ENCODE measurements around the gene RAD23B. TPM values are rescaled to one million over a fixed set of nuclear protein-coding genes. Genes with fewer than 3 reads are reported as not detected.
A peak's percentile ranks its signal among the peaks of the same experiment; 100 is the strongest.
"Not testable (repeated sequence)": the region's sequence is repeated elsewhere in the genome, so short reads cannot be mapped to it uniquely, and the experiment has no call there.

Gene RAD23B
- total RNA-seq, 1 experiment from 2014 or later = 122 TPM

GRCh38 chr9:107292821-107293542 is 9.9 kb downstream of the RAD23B start:
- no peak for DNase-seq (ENCODE audit: low read depth)

- DNase-seq (ENCODE audit: low read depth) = no peak
Measured at GRCh38 chr9:107293543-107294085, 10.5 kb downstream of the RAD23B start.

DNA sequence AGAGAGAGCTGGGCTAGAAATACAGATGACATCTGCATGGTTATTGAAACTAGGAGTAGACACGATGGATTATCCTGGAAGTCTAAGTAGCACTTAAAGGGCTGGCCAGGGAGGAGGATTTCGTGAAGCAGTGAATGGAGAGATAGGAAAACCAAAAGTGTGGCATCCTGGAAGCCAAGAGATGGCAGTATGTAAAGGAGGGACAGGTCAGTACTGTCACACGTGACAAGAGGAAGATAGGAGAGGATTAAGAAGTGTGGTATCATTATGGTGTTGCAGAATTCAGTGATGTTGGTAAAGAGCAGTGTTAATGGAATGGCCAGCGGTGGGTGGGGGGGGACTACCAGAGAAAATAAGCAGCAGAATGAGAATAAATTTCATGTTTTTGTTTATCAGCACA is 11.7 kb downstream of the RAD23B start:
- DNase-seq (ENCODE audit: low read depth) = no peak

GRCh38 chr9:107295995-107296394 is 12.9 kb downstream of the RAD23B start:
- DNase-seq (ENCODE audit: low read depth) = no peak

DNA sequence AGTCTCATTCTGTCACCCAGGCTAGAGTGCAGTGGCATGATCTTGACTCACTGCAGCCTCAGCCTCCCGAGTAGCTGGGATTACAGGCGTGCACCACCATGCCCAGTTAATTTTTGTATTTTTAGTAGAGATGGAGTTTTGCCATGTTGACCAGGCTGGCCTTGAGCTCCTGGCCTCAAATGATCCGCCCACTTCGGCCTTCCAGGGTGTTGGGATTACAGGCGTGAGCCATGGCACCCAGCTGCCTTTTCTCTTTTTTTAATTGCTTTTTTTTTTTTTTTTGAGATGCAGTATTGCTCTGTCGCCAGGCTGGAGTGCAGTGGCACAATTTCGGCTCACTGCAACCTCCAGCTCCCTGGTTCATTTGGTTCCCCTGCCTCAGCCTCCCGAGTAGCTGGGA is 13.5 kb downstream of the RAD23B start:
- DNase-seq (ENCODE audit: low read depth) = not testable (repeated sequence)

DNA sequence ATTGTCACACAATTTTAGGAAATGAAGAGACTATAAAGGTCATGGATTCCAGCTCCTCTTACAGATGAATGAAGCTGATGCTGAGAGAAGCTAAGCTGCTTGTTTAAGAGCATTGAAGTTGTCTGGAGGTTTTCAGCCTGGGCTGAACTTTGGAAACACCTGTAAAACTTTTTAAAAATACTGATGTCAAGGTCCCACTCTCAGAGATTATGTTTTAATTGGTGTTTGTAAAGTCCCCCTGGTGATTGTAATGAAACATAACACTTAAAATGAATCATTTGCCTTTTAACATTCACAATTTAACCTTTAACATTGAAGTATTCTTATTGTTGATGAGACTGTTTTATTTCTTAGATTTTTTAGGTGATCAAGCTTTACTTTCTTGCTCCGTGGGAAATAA is 16.4 kb downstream of the RAD23B start:
- DNase-seq (ENCODE audit: low read depth) = no peak

DNA sequence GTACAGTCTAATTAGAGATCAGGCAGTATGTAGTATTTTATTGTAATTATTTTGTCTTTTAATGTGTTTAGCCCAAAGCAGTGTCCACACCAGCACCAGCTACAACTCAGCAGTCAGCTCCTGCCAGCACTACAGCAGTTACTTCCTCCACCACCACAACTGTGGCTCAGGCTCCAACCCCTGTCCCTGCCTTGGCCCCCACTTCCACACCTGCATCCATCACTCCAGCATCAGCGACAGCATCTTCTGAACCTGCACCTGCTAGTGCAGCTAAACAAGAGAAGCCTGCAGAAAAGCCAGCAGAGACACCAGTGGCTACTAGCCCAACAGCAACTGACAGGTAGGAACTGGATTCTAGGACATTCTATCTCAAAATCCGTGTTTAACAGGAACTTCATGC is 23.2 kb downstream of the RAD23B start:
- no peak for DNase-seq (ENCODE audit: low read depth)

DNA sequence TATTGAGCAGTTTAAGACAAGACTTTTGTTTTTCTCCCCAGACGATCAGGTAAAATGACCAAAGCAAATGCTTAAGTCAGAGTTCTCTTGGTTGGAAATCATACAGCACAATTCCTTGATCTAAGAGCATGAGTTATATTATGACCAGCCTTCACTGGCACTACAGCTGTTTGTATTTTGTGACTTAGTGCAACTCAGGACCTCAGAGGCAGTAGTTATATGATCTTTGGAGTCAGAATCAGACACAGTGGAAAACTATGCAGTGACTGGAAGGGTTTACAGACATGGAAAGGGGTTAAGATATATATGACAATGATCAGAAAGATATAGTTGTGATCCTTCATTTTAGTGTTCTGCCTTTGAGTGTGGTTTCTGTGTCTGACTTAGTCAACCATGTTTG is 24.3 kb downstream of the RAD23B start:
- peak; percentile 11 for DNase-seq (ENCODE audit: low read depth)

DNA sequence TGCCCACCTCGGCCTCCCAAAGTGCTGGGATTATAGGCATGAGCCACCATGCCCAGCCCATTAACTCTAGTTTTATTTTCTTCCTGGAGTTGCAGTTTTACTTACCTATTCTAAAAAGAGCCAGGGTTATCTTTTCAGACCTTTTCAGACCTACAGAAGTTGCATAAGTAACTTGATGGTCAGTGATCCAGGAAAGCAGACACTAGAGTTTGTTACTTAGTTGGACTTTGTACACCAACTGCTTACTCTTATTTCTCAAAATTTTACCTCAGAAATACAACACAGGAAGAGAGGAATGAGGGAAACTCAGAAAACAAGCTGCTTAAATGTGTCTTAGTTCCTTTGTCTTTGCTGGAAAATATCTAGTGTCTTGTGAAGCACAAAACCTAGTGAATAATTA is 25.4 kb downstream of the RAD23B start:
- DNase-seq (ENCODE audit: low read depth) = no peak

GRCh38 chr9:107309271-107309670 is 26.2 kb downstream of the RAD23B start:
- DNase-seq (ENCODE audit: low read depth) = no peak

- peak; percentile 32 for DNase-seq (ENCODE audit: low read depth)
Measured at GRCh38 chr9:107312376-107313050, 29.4 kb downstream of the RAD23B start.

GRCh38 chr9:107313555-107314096 is 30.5 kb downstream of the RAD23B start:
- no peak for DNase-seq (ENCODE audit: low read depth)

- DNase-seq (ENCODE audit: low read depth) = no peak
Measured at GRCh38 chr9:107314763-107315162, 31.7 kb downstream of the RAD23B start.

DNA sequence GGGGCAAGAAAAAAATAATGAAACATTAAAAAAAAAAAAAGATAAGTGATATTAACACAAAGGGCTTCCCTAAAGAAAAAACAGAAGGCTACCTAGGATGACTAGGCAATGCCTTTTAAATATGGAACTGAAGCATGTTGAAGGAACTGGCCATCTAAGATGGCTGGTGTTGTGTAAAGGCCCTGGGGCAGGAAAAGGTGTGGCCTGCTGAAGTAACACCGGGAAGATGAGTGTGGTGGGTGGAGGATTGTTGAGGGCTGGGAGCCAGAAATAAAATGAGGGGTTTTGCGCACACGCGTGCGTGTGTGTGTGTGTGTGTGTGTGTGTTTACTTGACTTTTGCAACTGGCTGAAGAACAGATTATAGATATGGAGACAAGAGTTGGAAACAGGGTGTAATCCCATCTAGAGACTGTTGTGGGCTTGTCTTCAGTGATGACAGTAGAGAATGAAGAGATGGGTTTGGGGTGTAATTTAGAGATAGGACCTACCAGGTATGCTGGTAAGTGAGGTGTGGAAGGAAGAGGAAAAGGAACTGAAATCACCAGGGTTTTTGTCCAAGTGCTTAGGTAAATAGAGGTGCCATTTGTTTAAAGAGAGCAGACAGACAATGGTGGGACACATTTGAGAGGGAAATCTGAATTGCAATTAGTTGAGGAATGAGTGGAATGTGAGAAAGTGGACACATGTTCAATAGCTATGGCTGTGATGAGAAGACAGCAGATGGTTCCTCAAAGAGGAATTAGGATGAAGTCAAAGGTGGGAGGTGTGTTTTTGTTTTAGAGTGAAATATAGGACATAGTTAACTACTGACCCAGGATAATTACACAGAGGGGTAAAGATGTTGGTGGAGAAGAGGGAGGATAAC is 33.9 kb downstream of the RAD23B start:
- peak; percentile 14 for DNase-seq (ENCODE audit: low read depth)

DNA sequence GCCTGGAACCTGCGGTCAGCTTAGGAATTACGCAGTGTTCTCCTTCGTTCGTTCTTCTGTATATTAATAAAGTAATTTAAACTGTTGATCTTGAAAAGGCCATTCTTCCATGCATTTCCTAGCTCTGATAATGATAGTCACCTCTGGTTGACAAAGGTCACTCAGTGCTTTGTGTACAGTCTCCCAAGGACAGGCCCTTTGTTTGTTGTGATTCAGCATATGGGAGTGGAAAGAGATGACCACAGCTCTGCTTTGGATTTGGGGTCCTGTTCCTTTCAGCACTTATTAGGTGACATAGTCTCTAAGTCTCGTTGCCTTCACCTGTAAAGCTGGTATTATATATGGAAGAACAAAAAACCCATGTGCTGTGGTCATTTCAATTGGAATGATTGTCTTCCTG is 39.6 kb downstream of the RAD23B start:
- DNase-seq (ENCODE audit: low read depth) = no peak

DNA sequence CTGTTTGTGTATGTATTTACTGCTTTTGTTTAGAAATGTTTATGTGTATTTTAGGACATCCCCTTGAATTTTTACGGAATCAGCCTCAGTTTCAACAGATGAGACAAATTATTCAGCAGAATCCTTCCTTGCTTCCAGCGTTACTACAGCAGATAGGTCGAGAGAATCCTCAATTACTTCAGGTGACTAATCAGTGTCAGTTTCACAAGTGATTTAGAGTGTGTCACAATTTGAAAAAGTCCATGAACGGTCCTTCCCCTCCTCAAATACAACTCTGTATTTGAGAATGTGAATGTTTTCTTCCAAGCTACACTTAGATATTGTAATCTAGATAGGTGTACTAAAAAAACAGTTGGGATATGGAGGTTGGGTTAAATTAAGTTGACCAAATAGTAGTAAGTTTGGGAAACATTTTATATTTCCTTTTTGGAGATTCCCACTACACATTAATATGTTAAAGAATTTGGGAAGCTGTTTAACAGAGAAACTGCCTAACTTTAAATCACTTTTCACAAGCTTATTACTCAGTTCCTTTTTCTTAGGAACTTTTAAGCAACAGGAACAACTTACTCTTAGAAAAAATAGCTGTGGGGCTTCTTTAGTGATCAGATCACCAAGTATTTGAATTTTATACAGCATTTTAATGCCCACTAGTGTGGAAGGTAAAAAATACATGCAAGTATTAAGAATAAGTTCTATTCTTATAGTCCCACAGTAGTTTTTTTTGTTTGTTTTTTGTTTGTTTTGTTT is 40.9 kb downstream of the RAD23B start:
- no peak for DNase-seq (ENCODE audit: low read depth)

DNA sequence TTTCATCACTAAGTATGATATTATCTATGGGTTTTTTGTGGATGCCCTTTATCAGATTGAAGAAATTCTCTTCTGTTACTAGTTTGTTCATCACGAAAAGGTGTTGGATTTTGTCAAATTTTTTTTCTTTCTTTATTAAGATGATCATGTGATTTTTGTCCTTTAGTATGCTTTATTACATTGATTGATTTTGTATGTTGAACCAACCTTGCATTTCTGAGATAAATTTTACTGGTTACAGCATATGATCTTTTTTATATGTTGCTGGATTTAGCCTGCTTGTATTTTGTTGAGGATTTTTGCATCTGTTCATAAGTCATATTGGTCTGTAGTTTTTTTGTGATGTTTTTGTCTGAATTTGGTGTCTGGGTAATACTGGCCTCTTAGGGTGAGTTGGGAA is 42.8 kb downstream of the RAD23B start:
- DNase-seq (ENCODE audit: low read depth) = no peak

DNA sequence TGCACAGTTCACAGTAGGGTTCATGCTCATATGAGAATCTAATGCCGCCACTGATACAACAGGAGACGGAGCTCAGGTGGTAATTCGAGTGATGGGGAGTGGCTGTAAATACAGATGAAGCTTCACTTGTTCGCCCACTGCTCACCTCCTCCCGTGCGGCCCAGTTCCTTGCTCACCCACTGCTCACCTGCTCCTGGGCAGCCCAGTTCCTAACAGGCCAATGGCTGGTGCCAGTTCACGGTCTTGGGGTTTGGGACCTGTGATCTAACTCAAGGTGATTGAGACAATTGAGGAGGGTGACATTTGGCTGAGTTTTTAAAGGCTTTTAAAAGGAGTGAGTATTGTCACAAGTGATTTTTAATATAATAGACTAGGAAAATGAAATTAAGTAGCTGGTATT is 45.4 kb downstream of the RAD23B start:
- DNase-seq (ENCODE audit: low read depth) = no peak

GRCh38 chr9:107330420-107330819 is 47.3 kb downstream of the RAD23B start:
- DNase-seq (ENCODE audit: low read depth) = no peak

GRCh38 chr9:107332883-107333282 is 49.8 kb downstream of the RAD23B start:
- no peak for DNase-seq (ENCODE audit: low read depth)

DNA sequence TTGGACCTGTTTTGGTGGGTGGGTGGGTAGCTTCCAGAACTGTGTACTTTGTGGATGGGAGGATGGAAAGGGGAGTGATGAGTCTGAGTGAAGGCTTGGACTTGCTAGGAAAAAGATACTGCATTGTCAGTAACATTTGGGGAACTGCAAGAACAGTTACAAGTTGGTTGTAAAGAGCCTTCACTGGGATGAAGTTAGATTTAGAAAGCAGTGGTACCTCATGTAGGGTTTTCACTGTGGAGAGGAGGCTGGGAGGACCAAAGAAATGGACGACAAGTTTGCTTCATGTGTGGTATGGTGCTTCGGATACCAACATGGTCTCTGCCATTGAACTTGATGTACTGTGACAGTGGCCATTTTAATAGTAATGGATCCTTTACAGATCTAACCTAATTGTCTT is 50.3 kb downstream of the RAD23B start:
- no peak for DNase-seq (ENCODE audit: low read depth)
